ENCODE results near the gene ITGB3.

- TF ChIP-seq CTCF (IDR thresholded peaks at IDR 0.05) = no peak
- no peak for TF ChIP-seq POLR2A (IDR thresholded peaks at IDR 0.05)
These were observed 48.2 kb downstream of the ITGB3 start for GRCh38 chr17:47301831-47302230.
